Measurements from ENCODE around the gene CPT1A.

Gene CPT1A

DNA sequence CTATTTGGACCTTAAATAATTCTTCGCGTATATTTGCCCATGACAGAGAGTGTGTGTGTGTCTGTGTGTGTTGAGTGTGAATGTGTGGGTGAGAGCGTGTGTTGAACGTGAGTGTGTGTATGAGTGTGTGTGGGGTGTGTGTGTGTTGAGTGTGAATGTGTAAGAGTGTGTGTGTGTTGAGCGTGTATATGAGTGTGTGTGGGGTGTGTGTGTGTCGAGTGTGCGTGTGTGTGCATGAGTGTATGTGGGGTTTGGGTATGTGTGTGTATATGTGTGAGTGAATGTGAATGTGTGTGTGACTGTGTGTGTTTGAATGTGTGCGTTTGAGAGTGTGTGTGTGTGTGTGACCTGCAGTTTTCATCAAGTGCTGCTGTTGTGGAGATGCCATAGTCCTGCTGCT is 130.6 kb downstream of the CPT1A start:
- TF ChIP-seq, protein P1, sequence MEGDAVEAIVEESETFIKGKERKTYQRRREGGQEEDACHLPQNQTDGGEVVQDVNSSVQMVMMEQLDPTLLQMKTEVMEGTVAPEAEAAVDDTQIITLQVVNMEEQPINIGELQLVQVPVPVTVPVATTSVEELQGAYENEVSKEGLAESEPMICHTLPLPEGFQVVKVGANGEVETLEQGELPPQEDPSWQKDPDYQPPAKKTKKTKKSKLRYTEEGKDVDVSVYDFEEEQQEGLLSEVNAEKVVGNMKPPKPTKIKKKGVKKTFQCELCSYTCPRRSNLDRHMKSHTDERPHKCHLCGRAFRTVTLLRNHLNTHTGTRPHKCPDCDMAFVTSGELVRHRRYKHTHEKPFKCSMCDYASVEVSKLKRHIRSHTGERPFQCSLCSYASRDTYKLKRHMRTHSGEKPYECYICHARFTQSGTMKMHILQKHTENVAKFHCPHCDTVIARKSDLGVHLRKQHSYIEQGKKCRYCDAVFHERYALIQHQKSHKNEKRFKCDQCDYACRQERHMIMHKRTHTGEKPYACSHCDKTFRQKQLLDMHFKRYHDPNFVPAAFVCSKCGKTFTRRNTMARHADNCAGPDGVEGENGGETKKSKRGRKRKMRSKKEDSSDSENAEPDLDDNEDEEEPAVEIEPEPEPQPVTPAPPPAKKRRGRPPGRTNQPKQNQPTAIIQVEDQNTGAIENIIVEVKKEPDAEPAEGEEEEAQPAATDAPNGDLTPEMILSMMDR (IDR thresholded peaks at IDR 0.05), result no peak

DNA sequence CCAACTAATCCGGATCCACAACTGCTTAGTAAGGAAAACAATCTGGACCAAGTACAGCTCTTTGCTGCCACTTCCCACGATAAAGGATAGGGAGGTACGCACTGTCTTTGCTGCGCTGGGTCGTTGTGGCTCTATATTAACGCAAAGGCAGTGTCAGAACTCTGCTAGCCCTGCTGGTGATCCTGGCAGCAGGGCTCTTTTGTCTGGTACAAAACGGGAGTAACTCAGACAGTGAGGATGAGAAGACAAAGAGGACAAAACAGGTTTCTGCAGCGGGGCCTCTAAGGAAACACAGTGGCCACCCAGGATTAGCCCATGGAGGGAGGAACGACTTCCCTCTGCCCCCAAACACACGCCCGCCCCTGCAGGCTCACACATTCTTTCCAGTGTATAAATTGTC is 131.3 kb downstream of the CPT1A start:
- TF ChIP-seq, protein P1 (IDR thresholded peaks at IDR 0.05), result no peak

DNA sequence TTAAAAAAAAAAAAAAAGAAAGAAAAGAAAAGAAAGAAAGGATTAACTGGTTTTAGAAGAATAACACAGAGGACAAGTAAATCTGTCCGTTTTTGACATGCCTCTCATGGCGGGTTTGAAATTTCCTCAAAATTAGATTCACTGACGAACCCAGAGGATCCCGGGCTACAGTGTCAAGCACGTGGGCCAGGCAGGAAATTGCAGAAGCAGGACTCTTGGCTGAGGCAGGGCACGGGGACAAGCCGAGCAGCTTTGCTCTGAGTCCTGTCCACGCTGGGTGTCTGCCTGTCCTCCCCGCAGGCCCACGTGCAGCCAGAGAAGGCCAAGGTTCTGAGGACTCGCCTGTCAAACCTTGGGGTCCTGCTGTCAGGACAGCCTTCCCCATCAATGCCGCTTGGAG is 132.7 kb downstream of the CPT1A start:
- TF ChIP-seq, protein P1 (IDR thresholded peaks at IDR 0.05), result no peak

DNA sequence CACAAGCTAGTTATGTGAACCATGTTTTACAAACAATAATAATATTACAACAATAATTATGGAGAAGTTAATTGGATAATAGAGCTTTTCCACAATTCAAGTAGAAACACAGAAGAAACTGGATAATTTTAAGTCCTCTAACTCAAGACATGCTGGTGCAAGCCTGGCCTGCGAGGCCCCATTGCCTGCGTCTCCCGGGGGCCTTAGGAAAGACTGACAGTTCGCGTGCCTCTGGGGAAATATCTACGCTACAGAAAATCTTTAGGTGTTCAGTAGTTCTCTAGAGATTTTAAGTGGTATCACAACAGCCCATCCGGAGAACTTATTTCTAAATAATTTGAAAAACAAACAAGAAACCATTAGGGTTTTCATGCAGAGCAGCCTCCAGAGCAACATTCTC is 134.2 kb downstream of the CPT1A start:
- TF ChIP-seq, protein P1 (IDR thresholded peaks at IDR 0.05), result no peak

DNA sequence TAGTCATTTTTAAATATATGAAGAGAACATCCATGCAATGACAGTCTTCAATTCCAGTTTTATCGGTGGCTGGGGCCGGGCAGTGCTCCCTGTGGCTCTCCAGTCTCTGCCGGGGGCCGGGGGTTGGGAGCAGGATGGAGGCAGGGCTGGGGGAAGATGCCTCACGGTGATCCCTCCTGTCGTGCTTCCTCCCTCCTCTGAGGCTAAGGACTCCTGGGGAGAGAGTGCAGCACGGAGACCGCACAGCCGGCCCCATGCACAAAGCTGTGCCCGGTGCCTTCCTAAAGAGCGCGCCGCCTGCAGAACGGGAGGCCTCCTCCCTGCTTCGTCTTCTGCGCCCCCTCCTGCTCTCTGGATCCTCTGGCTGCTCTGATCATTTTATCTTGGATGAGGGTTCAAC is 136.8 kb downstream of the CPT1A start:
- TF ChIP-seq, protein P1 (IDR thresholded peaks at IDR 0.05), result no peak

Data from LNCAP (cell line).